Right hindlimb (tissue), 1 donor: ENCODE data around the gene TENT4B.
"Not testable (repeated sequence)": the region's sequence is repeated elsewhere in the genome, so short reads cannot be mapped to it uniquely, and the experiment has no call there.

Experiments used
- DNase-seq: peaks from one replicate; pipeline ENCODE4 v3.0.0-alpha.2; 2018

Gene TENT4B

GRCh38 chr16:50155925-50156324 lies 2.8 kb downstream of the TENT4B start:
- no peak for DNase-seq

GRCh38 chr16:50156590-50156989 lies 3.5 kb downstream of the TENT4B start:
- DNase-seq: no peak

GRCh38 chr16:50160495-50161164 lies 7.5 kb downstream of the TENT4B start:
- no peak for DNase-seq

- no peak for DNase-seq
Measured at GRCh38 chr16:50161950-50162349, 8.8 kb downstream of the TENT4B start.

- DNase-seq: no peak
Measured at GRCh38 chr16:50165473-50165872, 12.4 kb downstream of the TENT4B start.

GRCh38 chr16:50166511-50167500 lies 13.7 kb downstream of the TENT4B start:
- DNase-seq: no peak

- DNase-seq: no peak
Measured at GRCh38 chr16:50167556-50167955, 14.4 kb downstream of the TENT4B start.

GRCh38 chr16:50169555-50170096 lies 16.5 kb downstream of the TENT4B start:
- DNase-seq: no peak

- not testable (repeated sequence) for DNase-seq
Measured at GRCh38 chr16:50171773-50172172, 18.7 kb downstream of the TENT4B start.

GRCh38 chr16:50172195-50172922 lies 19.3 kb downstream of the TENT4B start:
- no peak for DNase-seq

GRCh38 chr16:50173316-50173715 lies 20.2 kb downstream of the TENT4B start:
- no peak for DNase-seq

GRCh38 chr16:50178491-50178941 lies 25.4 kb downstream of the TENT4B start:
- no peak for DNase-seq

GRCh38 chr16:50182441-50182840 lies 29.3 kb downstream of the TENT4B start:
- no peak for DNase-seq

- DNase-seq: no peak
Measured at GRCh38 chr16:50183316-50183715, 30.2 kb downstream of the TENT4B start.

- no peak for DNase-seq
Measured at GRCh38 chr16:50185005-50185505, 31.9 kb downstream of the TENT4B start.

- no peak for DNase-seq
Measured at GRCh38 chr16:50188619-50189136, 35.6 kb downstream of the TENT4B start.

GRCh38 chr16:50190292-50190691 lies 37.2 kb downstream of the TENT4B start:
- no peak for DNase-seq

- DNase-seq: no peak
Measured at GRCh38 chr16:50192386-50193050, 39.4 kb downstream of the TENT4B start.

- no peak for DNase-seq
Measured at GRCh38 chr16:50193594-50193993, 40.5 kb downstream of the TENT4B start.

GRCh38 chr16:50195276-50195675 lies 42.2 kb downstream of the TENT4B start:
- no peak for DNase-seq

- DNase-seq: no peak
Measured at GRCh38 chr16:50195756-50196155, 42.6 kb downstream of the TENT4B start.

- DNase-seq: no peak
Measured at GRCh38 chr16:50197582-50197981, 44.5 kb downstream of the TENT4B start.
